A549 treated with AZD9567 at 1 μM for 4 hours (cell line): Measurements from ENCODE around the gene MYH8. TPM values are rescaled to one million over a fixed set of nuclear protein-coding genes. Genes with fewer than 3 reads are reported as not detected.

Experiments used
- total RNA-seq: library from RNA; stranded (reverse); fragments of 200-300 nt; extraction: Qiagen RNA extraction; gene quantifications from 5 replicates; pipeline ENCODE4 v1.2.3, GENCODE V29; 2022; ENCODE audit not compliant: insufficient read depth

The MYH8 gene
- total RNA-seq = not detected in 5 replicates

GRCh38 chr17:10421900-10422542 is at the start of gene MYH8:
MYH8 (minus strand) TSS chr17:10421950; CDS start chr17:10420227, 1,723 bp downstream.

DNA sequence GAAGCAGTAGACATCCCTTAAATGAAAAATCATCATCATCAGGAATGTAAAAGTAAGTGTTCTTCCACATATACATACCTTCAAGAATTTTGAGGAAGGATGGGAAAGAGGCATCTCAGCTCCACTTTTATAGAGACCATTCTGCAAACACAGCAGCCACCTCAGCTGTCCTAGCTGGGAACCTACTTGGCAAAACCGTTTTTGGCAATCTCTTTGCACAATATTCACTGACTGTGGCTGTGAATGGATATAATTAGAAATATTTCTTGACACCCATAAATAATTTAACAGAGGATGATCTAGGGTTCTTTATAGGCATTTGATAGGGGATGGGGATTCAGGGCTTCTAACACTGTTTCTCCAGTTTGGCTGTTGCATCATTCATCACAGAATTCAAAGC is 47.7 kb upstream of the MYH8 start, which contains the start of gene MYH4:
TSS of gene MYH4 (minus strand) at position 101 of the 400 bp plus-strand sequence. CDS start 2,814 bp downstream, outside the sequence.

DNA sequence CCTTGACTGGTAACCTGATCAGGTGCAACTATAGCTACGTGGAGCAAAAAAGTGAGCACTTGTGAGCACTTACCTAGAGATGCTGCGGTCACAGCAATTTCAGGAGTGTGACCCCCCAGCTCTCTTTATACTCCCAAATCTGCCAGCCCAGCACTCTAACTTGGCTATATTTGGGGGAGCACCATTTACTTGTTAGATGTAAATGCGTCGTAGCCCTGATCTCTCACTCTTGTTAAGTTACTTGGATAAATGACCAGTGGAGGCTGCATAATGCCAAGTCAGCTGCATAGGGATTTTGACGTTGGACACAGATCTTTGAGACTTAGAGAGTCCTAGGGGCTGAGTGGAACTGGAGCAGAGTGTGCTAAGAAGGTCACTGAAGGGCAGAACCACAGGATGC is 48.8 kb downstream of the MYH8 start, which contains the start of gene MYH13:
TSS of gene MYH13 (minus strand) at position 101 of the 400 bp plus-strand sequence. CDS start 8,476 bp downstream, outside the sequence.

Other genes with a start within 250 kb of the MYH8 start
- 0.23 to 0.64 TPM (median 0.37 TPM) in 4 of 5 replicates, not detected in the other for gene GAS7, start 223.3 kb downstream of the MYH8 start, total RNA-seq
- gene MYH13, start 48.9 kb downstream of the MYH8 start, total RNA-seq = not detected in 5 replicates
- gene MYH4, start 47.6 kb upstream of the MYH8 start, total RNA-seq = not detected in 5 replicates
- gene MYH1, start 96.6 kb upstream of the MYH8 start, total RNA-seq = not detected in 5 replicates
- gene MYH2, start 127.7 kb upstream of the MYH8 start, total RNA-seq = not detected in 5 replicates
- 0.31 to 1.7 TPM (median 0.70 TPM) in 5 replicates for gene MYH3, start 235.4 kb upstream of the MYH8 start, total RNA-seq